Measurements from ENCODE around the gene PLEK.

DNA sequence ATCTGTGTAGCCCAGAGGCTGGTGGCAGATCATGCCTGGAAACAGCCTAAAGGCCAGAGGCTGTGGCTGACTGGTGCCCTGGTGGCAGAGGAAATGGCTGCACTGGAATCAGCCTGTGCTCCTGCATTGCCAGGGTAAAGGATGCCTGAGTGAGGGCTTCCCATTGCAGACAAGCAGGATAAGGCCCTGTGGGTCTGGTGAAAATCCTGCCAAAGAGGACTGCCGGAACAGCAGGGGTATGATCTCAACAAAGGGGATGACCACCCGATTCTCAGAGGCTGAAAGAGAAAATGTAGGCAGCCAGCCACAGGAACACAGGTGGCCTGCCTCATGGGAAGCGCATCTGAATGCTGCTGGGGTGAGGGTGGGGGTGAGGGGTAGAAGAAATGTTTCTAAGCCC lies 53.8 kb downstream of the PLEK start:
- TF ChIP-seq EZH2 (IDR thresholded peaks at IDR 0.05; ENCODE audit: borderline replicate concordance) (no peak), EZH2phosphoT487 (IDR thresholded peaks at IDR 0.05; ENCODE audit: low read depth, severe bottlenecking, unreplicated experiment) (no peak)
- TF ChIP-seq, protein P1, sequence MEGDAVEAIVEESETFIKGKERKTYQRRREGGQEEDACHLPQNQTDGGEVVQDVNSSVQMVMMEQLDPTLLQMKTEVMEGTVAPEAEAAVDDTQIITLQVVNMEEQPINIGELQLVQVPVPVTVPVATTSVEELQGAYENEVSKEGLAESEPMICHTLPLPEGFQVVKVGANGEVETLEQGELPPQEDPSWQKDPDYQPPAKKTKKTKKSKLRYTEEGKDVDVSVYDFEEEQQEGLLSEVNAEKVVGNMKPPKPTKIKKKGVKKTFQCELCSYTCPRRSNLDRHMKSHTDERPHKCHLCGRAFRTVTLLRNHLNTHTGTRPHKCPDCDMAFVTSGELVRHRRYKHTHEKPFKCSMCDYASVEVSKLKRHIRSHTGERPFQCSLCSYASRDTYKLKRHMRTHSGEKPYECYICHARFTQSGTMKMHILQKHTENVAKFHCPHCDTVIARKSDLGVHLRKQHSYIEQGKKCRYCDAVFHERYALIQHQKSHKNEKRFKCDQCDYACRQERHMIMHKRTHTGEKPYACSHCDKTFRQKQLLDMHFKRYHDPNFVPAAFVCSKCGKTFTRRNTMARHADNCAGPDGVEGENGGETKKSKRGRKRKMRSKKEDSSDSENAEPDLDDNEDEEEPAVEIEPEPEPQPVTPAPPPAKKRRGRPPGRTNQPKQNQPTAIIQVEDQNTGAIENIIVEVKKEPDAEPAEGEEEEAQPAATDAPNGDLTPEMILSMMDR (IDR thresholded peaks at IDR 0.05; ENCODE audit: poor library complexity): no peak

All from hepatocyte (in vitro differentiated cells).